ENCODE results near the gene SRRT. TPM values are rescaled to one million over a fixed set of nuclear protein-coding genes. Genes with fewer than 3 reads are reported as not detected.
A peak's percentile ranks its signal among the peaks of the same experiment; 100 is the strongest.
"Not testable (repeated sequence)": the region's sequence is repeated elsewhere in the genome, so short reads cannot be mapped to it uniquely, and the experiment has no call there.

Gene SRRT
- total and polyA plus RNA-seq, 5 experiments from 2014 or later: 51.1 to 267 (median 69.4) TPM

GRCh38 chr7:100837099-100837836 lies 37.6 kb upstream of the SRRT start:
- Mint-ChIP-seq H3K27me3 (no peaks in the 10 kb centered on the region), H3K9me3 (no peaks in the 10 kb centered on the region), H3K4me1 (peaks cover 14 to 17% (median 14%) of the 10 kb centered on the region in 4 donors), H3K27ac (peak overlapping the region; percentile 85 to 95 (median 89)), H3K4me3 (peak overlapping the region; percentile 79 to 92 (median 88)), H3K36me3 (no peaks in the 10 kb centered on the region)
- peak; percentile 52 to 83 (median 62) for DNase-seq
- ATAC-seq: peak; percentile 99 to 100
- POLR2A ChIA-PET: interaction anchor here (0.6 to 0.7 kb wide), 4 partner anchors 10 to 114 kb away, joined by 3 to 7 read pairs (median 5); partner anchors contain the start of gene SLC12A9

- H3K9me3 Mint-ChIP-seq: no peaks in the 10 kb centered on the region
- H3K27me3 Mint-ChIP-seq: no peaks in the 10 kb centered on the region
- DNase-seq (no peak), ATAC-seq (no peak)
- peak overlapping the region in 1 of 10 donors; percentile 84 for H3K27ac Mint-ChIP-seq
- peaks cover 13 to 17% (median 14%) of the 10 kb centered on the region in 4 donors for H3K4me1 Mint-ChIP-seq
- no peaks in the 10 kb centered on the region for H3K36me3 Mint-ChIP-seq
- no peak overlapping the region for H3K4me3 Mint-ChIP-seq
- POLR2A ChIA-PET: no interaction called here
Observed at GRCh38 chr7:100839361-100839760, 35.5 kb upstream of the SRRT start.

GRCh38 chr7:100840470-100841100 lies 34.3 kb upstream of the SRRT start:
- POLR2A ChIA-PET: no interaction called here
- no peak for ATAC-seq
- H3K9me3 Mint-ChIP-seq: no peaks in the 10 kb centered on the region
- DNase-seq: no peak
- H3K4me3 Mint-ChIP-seq: no peak overlapping the region
- peaks cover 13 to 14% (median 13%) of the 10 kb centered on the region in 4 donors for H3K4me1 Mint-ChIP-seq
- H3K27me3 Mint-ChIP-seq: no peaks in the 10 kb centered on the region
- H3K36me3 Mint-ChIP-seq: no peaks in the 10 kb centered on the region
- H3K27ac Mint-ChIP-seq: peak overlapping the region in 1 of 10 donors; percentile 9

GRCh38 chr7:100847360-100847759 lies 27.5 kb upstream of the SRRT start:
- Mint-ChIP-seq H3K36me3 (peaks cover 0 to 2% (median 0%) of the 10 kb centered on the region in 3 donors), H3K27me3 (no peaks in the 10 kb centered on the region), H3K9me3 (no peaks in the 10 kb centered on the region), H3K4me3 (no peak overlapping the region), H3K4me1 (peaks cover 4 to 8% (median 7%) of the 10 kb centered on the region in 4 donors), H3K27ac (peak overlapping the region in 2 of 10 donors; percentile 58 to 83)
- DNase-seq (no peak), ATAC-seq (no peak)
- POLR2A ChIA-PET: no interaction called here

- Mint-ChIP-seq H3K4me3 (peak within 1 kb of the TSS; percentile 87 to 95 (median 92)), H3K36me3 (peaks cover 0 to 21% (median under 1%) of the 10 kb centered on the region in 3 donors), H3K27me3 (no peaks in the 10 kb centered on the region), H3K9me3 (no peaks in the 10 kb centered on the region), H3K27ac (peak within 1 kb of the TSS; percentile 79 to 98 (median 90)), H3K4me1 (peaks cover 12 to 39% (median 28%) of the 10 kb centered on the region in 4 donors)
- DNase-seq (peak; percentile 72 to 90 (median 83)), ATAC-seq (peak; percentile 92 to 95)
- POLR2A ChIA-PET: interaction anchor here (0.6 to 4.4 kb wide), 18 partner anchors 9 to 770 kb away, joined by 3 to 33 read pairs (median 5); partner anchors contain the start of genes FBXO24, LRCH4, MOSPD3 and POP7
Observed at GRCh38 chr7:100852048-100852872, 22.6 kb upstream of the SRRT start, which contains the start of gene SLC12A9. Gene SLC12A9 (plus strand): TSS chr7:100852713. CDS start chr7:100854198, 1,485 bp downstream.

- no peak for ATAC-seq
- peak overlapping the region; percentile 30 to 95 (median 91) for H3K4me3 Mint-ChIP-seq
- H3K27me3 Mint-ChIP-seq: no peaks in the 10 kb centered on the region
- H3K36me3 Mint-ChIP-seq: peaks cover 0 to 33% (median 2%) of the 10 kb centered on the region in 3 donors
- POLR2A ChIA-PET: interaction anchor here (0.9 to 4.4 kb wide), 4 partner anchors 20 to 377 kb away, joined by 3 to 33 read pairs (median 17); partner anchors contain the start of genes SRRT and UFSP1
- peak overlapping the region in 4 of 10 donors; percentile 55 to 85 (median 74) for H3K27ac Mint-ChIP-seq
- no peaks in the 10 kb centered on the region for H3K9me3 Mint-ChIP-seq
- peaks cover 12 to 39% (median 30%) of the 10 kb centered on the region in 4 donors for H3K4me1 Mint-ChIP-seq
- no peak for DNase-seq
Observed at GRCh38 chr7:100854146-100854895, 20.6 kb upstream of the SRRT start.

- H3K27me3 Mint-ChIP-seq, H3K9me3 Mint-ChIP-seq, ATAC-seq: not testable (repeated sequence)
- H3K4me1 Mint-ChIP-seq: peaks cover 12 to 39% (median 30%) of the 10 kb centered on the region in 4 donors
- H3K36me3 Mint-ChIP-seq: peaks cover 0 to 39% (median 5%) of the 10 kb centered on the region in 3 donors
- peak overlapping the region in 2 of 10 donors; percentile 33 to 91 for H3K4me3 Mint-ChIP-seq
- POLR2A ChIA-PET: interaction anchor here (0.9 kb wide), 1 partner anchor 377 kb away, joined by 3 read pairs; no protein-coding TSS in a partner anchor
- peak in 1 of 10 donors; percentile 9 for DNase-seq
- H3K27ac Mint-ChIP-seq: peak overlapping the region in 4 of 10 donors; percentile 34 to 82 (median 57)
Observed at GRCh38 chr7:100854899-100855298, 20.0 kb upstream of the SRRT start.

- peaks cover 0 to 45% (median 11%) of the 10 kb centered on the region in 3 donors for H3K36me3 Mint-ChIP-seq
- ATAC-seq (no peak), DNase-seq (peak in 1 of 10 donors; percentile 26)
- H3K4me3 Mint-ChIP-seq: peak overlapping the region in 2 of 10 donors; percentile 6 to 43
- H3K27me3 Mint-ChIP-seq: no peaks in the 10 kb centered on the region
- peaks cover 12 to 39% (median 30%) of the 10 kb centered on the region in 4 donors for H3K4me1 Mint-ChIP-seq
- no peaks in the 10 kb centered on the region for H3K9me3 Mint-ChIP-seq
- POLR2A ChIA-PET: interaction anchor here (1.1 kb wide), 1 partner anchor 12 kb away, joined by 6 read pairs; the partner anchor contains the start of gene TRIP6
- peak overlapping the region in 3 of 10 donors; percentile 35 to 82 (median 49) for H3K27ac Mint-ChIP-seq
Observed at GRCh38 chr7:100855515-100855914, 19.4 kb upstream of the SRRT start.

GRCh38 chr7:100856871-100857282 lies 18.0 kb upstream of the SRRT start:
- POLR2A ChIA-PET: no interaction called here
- no peaks in the 10 kb centered on the region for H3K9me3 Mint-ChIP-seq
- H3K4me3 Mint-ChIP-seq: no peak overlapping the region
- peaks cover 0 to 57% (median 16%) of the 10 kb centered on the region in 3 donors for H3K36me3 Mint-ChIP-seq
- peak overlapping the region in 2 of 10 donors; percentile 14 to 51 for H3K27ac Mint-ChIP-seq
- no peaks in the 10 kb centered on the region for H3K27me3 Mint-ChIP-seq
- ATAC-seq: no peak
- DNase-seq: peak in 1 of 10 donors; percentile 21
- H3K4me1 Mint-ChIP-seq: peaks cover 14 to 37% (median 27%) of the 10 kb centered on the region in 4 donors

GRCh38 chr7:100859856-100860255 lies 15.0 kb upstream of the SRRT start:
- DNase-seq: no peak
- Mint-ChIP-seq H3K36me3 (peaks cover 5 to 84% (median 16%) of the 10 kb centered on the region in 3 donors), H3K9me3 (no peaks in the 10 kb centered on the region), H3K4me3 (no peak overlapping the region), H3K4me1 (peaks cover 9 to 14% (median 11%) of the 10 kb centered on the region in 4 donors), H3K27me3 (no peaks in the 10 kb centered on the region), H3K27ac (peak overlapping the region in 1 of 10 donors; percentile 52)
- POLR2A ChIA-PET: no interaction called here
- ATAC-seq: no peak

All from naive thymus-derived CD8-positive, alpha-beta T cell (primary cell).